GM12875 (cell line): ENCODE results near the gene CLIC3.

Experiments
- H3K4me3 ChIP-seq: one replicate; pipeline ENCODE4 v1.5.1; 2011; ENCODE audit warnings: low read depth, low read length, control low read depth
- TF ChIP-seq, protein P1 (sequence below): IDR thresholded peaks from 2 replicates; pipeline ENCODE4 v1.5.1; 2011; ENCODE audit warnings: low read depth, mild to moderate bottlenecking, control low read depth, inconsistent platforms, low read length, moderate library complexity, borderline replicate concordance; ENCODE audit not compliant: insufficient read depth

Gene CLIC3

GRCh38 chr9:137011156-137011555 lies 14.8 kb upstream of the CLIC3 start:
- TF ChIP-seq, protein P1, sequence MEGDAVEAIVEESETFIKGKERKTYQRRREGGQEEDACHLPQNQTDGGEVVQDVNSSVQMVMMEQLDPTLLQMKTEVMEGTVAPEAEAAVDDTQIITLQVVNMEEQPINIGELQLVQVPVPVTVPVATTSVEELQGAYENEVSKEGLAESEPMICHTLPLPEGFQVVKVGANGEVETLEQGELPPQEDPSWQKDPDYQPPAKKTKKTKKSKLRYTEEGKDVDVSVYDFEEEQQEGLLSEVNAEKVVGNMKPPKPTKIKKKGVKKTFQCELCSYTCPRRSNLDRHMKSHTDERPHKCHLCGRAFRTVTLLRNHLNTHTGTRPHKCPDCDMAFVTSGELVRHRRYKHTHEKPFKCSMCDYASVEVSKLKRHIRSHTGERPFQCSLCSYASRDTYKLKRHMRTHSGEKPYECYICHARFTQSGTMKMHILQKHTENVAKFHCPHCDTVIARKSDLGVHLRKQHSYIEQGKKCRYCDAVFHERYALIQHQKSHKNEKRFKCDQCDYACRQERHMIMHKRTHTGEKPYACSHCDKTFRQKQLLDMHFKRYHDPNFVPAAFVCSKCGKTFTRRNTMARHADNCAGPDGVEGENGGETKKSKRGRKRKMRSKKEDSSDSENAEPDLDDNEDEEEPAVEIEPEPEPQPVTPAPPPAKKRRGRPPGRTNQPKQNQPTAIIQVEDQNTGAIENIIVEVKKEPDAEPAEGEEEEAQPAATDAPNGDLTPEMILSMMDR, result no peak
- no peak overlapping the region for H3K4me3 ChIP-seq

- H3K4me3 ChIP-seq, result no peak overlapping the region
- TF ChIP-seq, protein P1, result no peak
Measured at GRCh38 chr9:137009938-137010732, 13.8 kb upstream of the CLIC3 start.

DNA sequence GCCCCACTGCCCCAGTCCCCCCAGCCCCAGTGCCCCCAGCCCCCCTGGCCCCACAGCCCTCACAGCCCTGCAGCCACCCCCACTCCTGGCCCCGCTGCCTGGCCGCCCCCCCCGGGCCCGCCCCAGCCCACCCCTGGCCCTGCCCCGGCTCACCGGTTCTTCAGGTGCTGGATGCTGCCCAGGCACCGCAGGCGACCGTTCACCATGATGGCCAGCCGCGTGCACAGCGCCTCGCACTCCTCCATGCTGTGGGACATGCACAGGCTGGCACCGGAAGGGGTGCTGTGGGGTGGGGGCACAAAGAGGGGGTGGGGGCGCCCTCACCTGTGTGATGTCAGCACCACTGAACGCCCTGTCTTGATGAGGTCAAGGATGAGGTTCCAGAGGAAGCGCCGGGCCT lies 12.8 kb upstream of the CLIC3 start:
- TF ChIP-seq, protein P1, result no peak
- no peak overlapping the region for H3K4me3 ChIP-seq

- TF ChIP-seq, protein P1, result no peak
- no peak overlapping the region for H3K4me3 ChIP-seq
Measured at GRCh38 chr9:137008312-137008711, 11.9 kb upstream of the CLIC3 start.

GRCh38 chr9:137007816-137008270 lies 11.5 kb upstream of the CLIC3 start:
- no peak overlapping the region for H3K4me3 ChIP-seq
- TF ChIP-seq, protein P1, result no peak

DNA sequence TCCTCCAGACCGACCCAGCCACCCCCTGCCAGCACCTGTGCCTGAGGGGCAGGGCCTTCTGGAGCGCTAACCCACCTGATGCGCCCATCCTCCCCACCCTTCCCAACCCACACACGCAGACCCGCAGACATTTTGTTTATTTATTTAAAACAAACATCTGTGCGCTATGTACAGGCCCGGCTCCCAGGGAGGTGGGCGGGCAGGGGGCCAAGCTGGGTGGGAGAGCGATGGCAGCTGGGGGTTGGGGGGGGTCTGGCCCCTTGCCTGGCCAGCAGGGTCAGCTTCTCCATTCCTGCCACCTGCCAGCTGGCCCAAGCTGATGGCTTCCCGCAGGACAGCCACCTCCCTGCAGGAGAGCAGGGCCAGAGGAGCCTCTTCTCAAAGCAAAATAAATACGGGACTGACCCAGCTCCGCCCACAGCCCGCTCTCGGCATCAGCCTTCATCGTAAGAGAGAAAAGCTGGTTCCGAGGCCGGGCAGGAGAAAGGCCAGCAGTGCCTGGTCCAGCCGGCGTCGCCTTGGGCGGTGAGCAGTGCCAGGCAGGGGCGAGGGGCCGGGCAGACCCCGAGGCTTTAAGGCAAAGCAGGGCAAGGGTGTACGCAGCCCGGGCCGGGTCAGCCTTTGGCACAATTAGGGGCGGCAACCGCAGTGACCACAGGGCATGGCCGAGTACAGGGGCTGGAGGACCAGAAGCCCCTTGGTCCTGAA lies 10.9 kb upstream of the CLIC3 start:
- H3K4me3 ChIP-seq, result no peak overlapping the region
- TF ChIP-seq, protein P1, result no peak
